Islet precursor cell (in vitro differentiated cells): ENCODE results near the gene EIF5AL1.

Experiments
- DNase-seq: peaks from one replicate; pipeline ENCODE4 v3.0.0-alpha.2; 2018

The EIF5AL1 gene

DNA sequence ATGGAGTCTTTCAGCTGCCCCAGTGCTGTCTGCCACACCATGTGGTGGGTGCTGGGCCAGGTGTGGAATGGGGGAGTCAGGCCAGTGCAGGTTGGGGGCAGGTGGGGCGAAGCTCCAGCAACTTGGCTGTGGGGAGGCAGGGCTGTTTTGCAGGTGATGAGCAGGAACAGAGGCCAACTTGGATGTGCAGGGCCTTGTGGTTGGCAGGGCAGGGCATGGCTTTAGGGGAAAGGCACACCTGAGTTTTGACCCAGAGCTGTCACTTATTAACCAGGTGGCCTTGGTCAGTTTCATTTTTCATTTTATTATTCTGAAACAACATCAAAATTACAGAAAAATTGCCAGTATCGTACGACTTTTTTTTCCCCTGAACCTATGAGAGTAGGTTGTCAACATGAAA lies 48.9 kb downstream of the EIF5AL1 start:
- DNase-seq: no peak

DNA sequence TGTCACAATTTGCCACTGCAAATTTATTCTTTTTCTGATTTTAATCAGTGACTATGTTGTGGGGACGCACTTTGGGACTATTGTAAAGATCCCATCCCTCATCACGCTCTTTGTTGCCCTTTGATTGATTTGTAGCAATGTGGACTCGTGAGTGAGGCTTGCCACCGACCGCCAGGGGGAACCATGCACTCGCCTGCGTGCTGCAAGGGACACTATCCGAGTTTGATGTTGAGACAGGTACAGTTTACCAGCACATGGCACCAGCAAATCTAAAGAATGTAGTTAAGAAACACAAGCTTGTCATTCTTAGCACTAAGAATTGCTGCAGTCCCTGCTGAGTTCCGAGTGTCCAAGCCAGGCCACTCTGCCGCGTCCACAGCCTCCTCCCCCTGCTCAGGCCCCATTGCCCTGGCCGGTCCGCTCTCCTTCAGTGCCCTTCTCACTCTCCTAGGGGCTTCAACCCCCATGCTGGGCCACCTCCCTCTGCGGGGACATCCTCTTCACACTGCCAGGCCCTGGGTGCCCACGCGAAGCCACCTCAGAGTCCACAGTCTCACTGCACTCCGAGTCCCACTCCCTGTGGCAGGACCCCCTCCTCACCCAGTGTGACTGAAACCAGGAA lies 49.9 kb downstream of the EIF5AL1 start:
- peak; percentile 86 for DNase-seq

DNA sequence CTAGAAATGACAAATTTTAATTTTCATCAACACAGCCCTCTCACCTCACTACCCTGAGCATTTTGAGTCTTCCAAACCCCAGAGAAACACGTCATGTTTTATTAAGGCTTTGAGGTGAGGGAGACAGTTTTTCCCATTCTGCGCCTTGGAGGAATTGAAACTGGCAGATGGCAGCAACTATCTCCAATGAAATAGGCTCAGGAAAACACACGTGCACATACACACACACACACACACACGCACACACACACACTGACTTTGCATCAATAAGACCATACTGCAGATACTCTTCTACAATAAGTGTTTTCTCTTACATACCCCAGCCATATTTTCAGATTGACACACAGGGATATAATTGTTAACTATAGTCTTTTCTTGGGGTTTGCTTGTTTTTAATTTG lies 51.1 kb downstream of the EIF5AL1 start:
- no peak for DNase-seq
